Measurements from ENCODE around the gene FAM177A1.

FAM177A1 gene

GRCh38 chr14:35123388-35123703 is 77.3 kb downstream of the FAM177A1 start:
- no peak for DNase-seq (ENCODE audit: low spot score)

- no peak for DNase-seq (ENCODE audit: low spot score)
Measured at GRCh38 chr14:35124127-35124526, 78.1 kb downstream of the FAM177A1 start.

All from SW480 (cell line).